Endothelial cell of umbilical vein (primary cell): Measurements from ENCODE around the gene MYEOV. TPM values are rescaled to one million over a fixed set of nuclear protein-coding genes. Genes with fewer than 3 reads are reported as not detected.

Experiments used
- BruUV-seq: library from RNA; stranded (reverse); fragments of 400-500 nt; replicated peaks from 2 replicates; lab custom pipeline; 2021; lab: Mats Ljungman, UMichigan
- CTCF ChIA-PET: fragments of 300-600, 350-600 bp; sonication (Branson Sonifier 250); formaldehyde crosslinking; loops from one replicate; lab custom pipeline; 2021; ENCODE audit warnings: antibody characterized with exemption, inconsistent platforms; lab: Charles Lee
- POLR2A ChIA-PET: fragments of 300-600, 350-600 bp; sonication (Branson Sonifier 250); formaldehyde crosslinking; loops from one replicate; lab custom pipeline; 2021; ENCODE audit warnings: antibody characterized with exemption, inconsistent platforms; lab: Charles Lee
- DNase-seq: peaks from one replicate; pipeline ENCODE4 v3.0.0-alpha.2; 2011; ENCODE audit warnings: low read depth, low spot score
- FAIRE-seq: peaks from 2 replicates; lab custom pipeline; 2011; peaks lifted over from hg19 to GRCh38; lab: Jason Lieb, UNC
- H2AFZ ChIP-seq: 2 replicates; pipeline ENCODE4 v1.6.0; 2012; ENCODE audit warnings: low read depth, low read length, control low read depth, inconsistent platforms
- H3K27ac ChIP-seq: 2 replicates; pipeline ENCODE4 v1.5.1; 2011; ENCODE audit warnings: low read depth, mild to moderate bottlenecking, control low read depth, low read length, moderate library complexity; ENCODE audit not compliant: insufficient read depth
- H3K27me3 ChIP-seq, 2 experiments: 2 replicates each; pipeline versions ENCODE4 v1.6.0 to v1.6.1; 2011; ENCODE audit warnings: low read length in 2 of 2, mixed read lengths in 1 of 2; ENCODE audit not compliant: control insufficient read depth in 2 of 2, insufficient read depth in 2 of 2
- H3K36me3 ChIP-seq, 2 experiments: 2 replicates in 1 of 2; 3 replicates in 1 of 2; pipeline ENCODE4 v1.5.1; 2011; ENCODE audit warnings: low read length in 2 of 2, mild to moderate bottlenecking in 1 of 2, moderate library complexity in 1 of 2; ENCODE audit not compliant: control insufficient read depth in 2 of 2, insufficient read depth in 2 of 2; ENCODE audit errors: extremely low read depth in 1 of 2
- H3K4me1 ChIP-seq: 3 replicates; pipeline ENCODE4 v1.5.1; 2011; ENCODE audit warnings: mild to moderate bottlenecking, low read length; ENCODE audit not compliant: control insufficient read depth, insufficient read depth; ENCODE audit errors: extremely low read depth
- H3K4me2 ChIP-seq: 2 replicates; pipeline ENCODE4 v1.6.1; 2011; ENCODE audit warnings: low read length, control low read depth, mixed read lengths; ENCODE audit not compliant: insufficient read depth
- H3K4me3 ChIP-seq, 3 experiments: fragments of 200-600 bp in 1 of 3; sonication (generic), shearing (Covaris generic) in 1 of 3; replicated peaks in 1 of 3; 2 replicates each; pipeline ENCODE4 v1.5.1; 2011 to 2016; ENCODE audit warnings: control low read depth in 3 of 3, low read length in 3 of 3, mild to moderate bottlenecking in 2 of 3, inconsistent platforms in 1 of 3, low read depth in 1 of 3, moderate library complexity in 1 of 3; ENCODE audit not compliant: insufficient read depth in 1 of 3
- H3K79me2 ChIP-seq: 2 replicates; pipeline ENCODE4 v1.6.0; 2012; ENCODE audit warnings: low read length, inconsistent platforms; ENCODE audit not compliant: control insufficient read depth, insufficient read depth
- H3K9ac ChIP-seq: replicated peaks from 2 replicates; pipeline ENCODE3; 2011; ENCODE audit warnings: low read length, control low read depth; ENCODE audit not compliant: insufficient read depth; ENCODE audit errors: extremely low read depth
- H3K9me1 ChIP-seq: replicated peaks from 3 replicates; pipeline ENCODE4 v1.6.0; 2011; ENCODE audit warnings: mild to moderate bottlenecking, low read length; ENCODE audit not compliant: control insufficient read depth, insufficient read depth; ENCODE audit errors: extremely low read depth
- H3K9me3 ChIP-seq: replicated peaks from 2 replicates; pipeline ENCODE4 v1.5.1; 2012; ENCODE audit warnings: low read length, inconsistent platforms; ENCODE audit not compliant: control insufficient read depth, insufficient read depth
- H4K20me1 ChIP-seq: replicated peaks from 2 replicates; pipeline ENCODE3; 2011; ENCODE audit warnings: mild to moderate bottlenecking, low read length; ENCODE audit not compliant: control insufficient read depth, insufficient read depth; ENCODE audit errors: extremely low read depth
- EZH2 ChIP-seq: IDR thresholded peaks from 2 replicates; pipeline ENCODE4 v1.6.1; 2012; ENCODE audit warnings: borderline replicate concordance, low read depth, mild to moderate bottlenecking, moderate library complexity, low read length, inconsistent platforms; ENCODE audit not compliant: severe bottlenecking
- FOS ChIP-seq: IDR thresholded peaks from 2 replicates; pipeline ENCODE4 v1.6.1; 2011; ENCODE audit warnings: mild to moderate bottlenecking, low read length, moderate library complexity, borderline replicate concordance; ENCODE audit not compliant: insufficient read depth
- GATA2 ChIP-seq: IDR thresholded peaks from 2 replicates; pipeline ENCODE4 v1.7.0; 2011; ENCODE audit warnings: low read depth, mild to moderate bottlenecking, moderate library complexity, mixed read lengths, low read length; ENCODE audit not compliant: insufficient read length, insufficient read depth
- JUN ChIP-seq: IDR thresholded peaks from 2 replicates; pipeline ENCODE4 v1.6.1; 2011; ENCODE audit warnings: borderline replicate concordance, low read depth; ENCODE audit not compliant: insufficient read length, insufficient read depth
- MYC ChIP-seq: IDR thresholded peaks from one replicate; pipeline ENCODE4 v1.6.1; 2011; ENCODE audit warnings: mild to moderate bottlenecking, low read depth, low read length
- POLR2A ChIP-seq: IDR thresholded peaks from 2 replicates; pipeline ENCODE4 v1.6.1; 2012; ENCODE audit warnings: low read depth, mild to moderate bottlenecking, control low read depth, low read length
- POLR2AphosphoS5 ChIP-seq: IDR thresholded peaks from 2 replicates; pipeline ENCODE4 v1.6.1; 2012; ENCODE audit warnings: low read depth, mild to moderate bottlenecking, control low read depth, low read length, moderate library complexity; ENCODE audit not compliant: insufficient read depth
- dilution Hi-C: fragments of 300-500 bp; cut with MboI; formaldehyde crosslinking; loops from one replicate; pipeline ENCODE4 v1.15.0; 2019; ENCODE audit warnings: low sequenced_read_pairs; ENCODE audit not compliant: extremely low pct_ligation_motif_present
- intact Hi-C: fragments of 100-400 bp; cut with micrococcal nuclease; formaldehyde crosslinking; loops from one replicate; pipeline ENCODE4 v1.10.0; 2022
- polyA plus RNA-seq, 4 experiments: library from polyadenylated mRNA; depleted of rRNA in 3 of 4; stranded (reverse) in 3 of 4; unstranded in 1 of 4; fragments of >200 nt; gene quantifications; 2 replicates each; pipeline versions ENCODE4 v1.2.1 to v1.2.3, GENCODE V29; 2011 to 2012; ENCODE audit warnings: missing spikeins in 1 of 4
- total RNA-seq: library from RNA; stranded (reverse); gene quantifications from 2 replicates; pipeline ENCODE4 v1.2.3, GENCODE V29; 2021
- TF ChIP-seq, protein P1 (sequence below), 2 donors: IDR thresholded peaks; 1 replicate in 1 of 2; 2 replicates in 1 of 2; pipeline ENCODE4 v1.5.1; 2011; ENCODE audit warnings: low read length in 2 of 2, mild to moderate bottlenecking in 2 of 2, moderate library complexity in 2 of 2, control low read depth in 1 of 2, inconsistent platforms in 1 of 2, low read depth in 1 of 2; ENCODE audit not compliant: insufficient read depth in 1 of 2; ENCODE audit errors: extremely low read depth in 1 of 2
- TF ChIP-seq, protein P2 (sequence below): IDR thresholded peaks from 2 replicates; pipeline ENCODE4 v1.6.1; 2011; ENCODE audit not compliant: insufficient read depth, insufficient read length

Gene MYEOV
- total and polyA plus RNA-seq, 2 donors (not counting 3 experiments of a cell fraction or from before 2014, with no cell fraction given) = 3.8 to 14.4 TPM

DNA sequence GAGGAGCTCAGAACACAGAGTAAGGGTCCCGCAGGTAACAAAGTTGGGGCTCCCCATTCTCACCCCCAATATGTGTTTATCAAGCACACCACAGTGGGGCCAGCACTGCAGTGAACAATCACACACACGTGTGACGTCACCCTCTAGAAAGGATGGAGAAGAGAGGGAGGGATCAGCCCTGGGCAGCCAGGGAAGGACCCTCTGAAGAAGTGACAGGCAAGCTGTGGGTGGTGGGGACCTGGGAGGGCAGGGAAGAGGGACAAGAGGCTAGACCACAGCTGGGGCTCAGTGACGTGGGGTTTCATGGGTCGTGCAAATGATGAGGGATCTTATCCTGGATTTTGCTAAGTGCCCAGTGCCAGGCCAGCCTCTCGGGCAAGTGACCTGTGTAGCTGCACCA, 28.7 kb upstream of the MYEOV start:
- Histone ChIP-seq H3K36me3 (no peaks in the 10 kb centered on the region), H3K9me1 (no peaks in the 10 kb centered on the region), H3K4me1 (peaks cover 14% of the 10 kb centered on the region), H4K20me1 (no peaks in the 10 kb centered on the region), H3K27me3 (no peaks in the 10 kb centered on the region), H3K4me3 (no peak overlapping the region), H2AFZ (no peak overlapping the region), H3K79me2 (no peaks in the 10 kb centered on the region), H3K4me2 (no peak overlapping the region), H3K9me3 (no peaks in the 10 kb centered on the region), H3K27ac (no peak overlapping the region), H3K9ac (no peak overlapping the region)
- intact Hi-C loops = loop anchor here (10.0 kb wide), 1 partner anchor 140 kb away; no protein-coding TSS in a partner anchor
- dilution Hi-C loops = no loop called here
- TF ChIP-seq GATA2 (no peak), MYC (no peak), JUN (no peak), FOS (no peak), POLR2A (no peak), POLR2AphosphoS5 (no peak), EZH2 (no peak)
- TF ChIP-seq, protein P1, sequence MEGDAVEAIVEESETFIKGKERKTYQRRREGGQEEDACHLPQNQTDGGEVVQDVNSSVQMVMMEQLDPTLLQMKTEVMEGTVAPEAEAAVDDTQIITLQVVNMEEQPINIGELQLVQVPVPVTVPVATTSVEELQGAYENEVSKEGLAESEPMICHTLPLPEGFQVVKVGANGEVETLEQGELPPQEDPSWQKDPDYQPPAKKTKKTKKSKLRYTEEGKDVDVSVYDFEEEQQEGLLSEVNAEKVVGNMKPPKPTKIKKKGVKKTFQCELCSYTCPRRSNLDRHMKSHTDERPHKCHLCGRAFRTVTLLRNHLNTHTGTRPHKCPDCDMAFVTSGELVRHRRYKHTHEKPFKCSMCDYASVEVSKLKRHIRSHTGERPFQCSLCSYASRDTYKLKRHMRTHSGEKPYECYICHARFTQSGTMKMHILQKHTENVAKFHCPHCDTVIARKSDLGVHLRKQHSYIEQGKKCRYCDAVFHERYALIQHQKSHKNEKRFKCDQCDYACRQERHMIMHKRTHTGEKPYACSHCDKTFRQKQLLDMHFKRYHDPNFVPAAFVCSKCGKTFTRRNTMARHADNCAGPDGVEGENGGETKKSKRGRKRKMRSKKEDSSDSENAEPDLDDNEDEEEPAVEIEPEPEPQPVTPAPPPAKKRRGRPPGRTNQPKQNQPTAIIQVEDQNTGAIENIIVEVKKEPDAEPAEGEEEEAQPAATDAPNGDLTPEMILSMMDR (IDR thresholded peaks at IDR 0.05; ENCODE audit: extremely low read depth in 1 of 2, insufficient read depth in 1 of 2, low read depth in 1 of 2, low read length in 2 of 2) = no peak
- TF ChIP-seq, protein P2, sequence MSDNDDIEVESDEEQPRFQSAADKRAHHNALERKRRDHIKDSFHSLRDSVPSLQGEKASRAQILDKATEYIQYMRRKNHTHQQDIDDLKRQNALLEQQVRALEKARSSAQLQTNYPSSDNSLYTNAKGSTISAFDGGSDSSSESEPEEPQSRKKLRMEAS = no peak
- CTCF ChIA-PET = interaction anchor here (1.1 kb wide), 1 partner anchor 134 kb away, joined by 4 read pairs; no protein-coding TSS in a partner anchor
- POLR2A ChIA-PET = no interaction called here
- BruUV-seq = no TSS peak
- no peak for FAIRE-seq
- DNase-seq = no peak
